Tibial nerve (tissue), 4 donors: ENCODE results near the gene POU6F2. TPM values are rescaled to one million over a fixed set of nuclear protein-coding genes. Genes with fewer than 3 reads are reported as not detected.

Experiments used
- DNase-seq, 2 donors: peaks; one replicate each; pipeline ENCODE4 v3.0.0-alpha.2; 2019; ENCODE audit warnings: low spot score in 2 of 2
- H3K27ac ChIP-seq, 4 donors: fragments of 200-600 bp; sonication (generic) in 3 of 4; one replicate each; pipeline ENCODE4 v1.5.1; 2017 to 2019; ENCODE audit warnings: mild to moderate bottlenecking in 1 of 4
- H3K27me3 ChIP-seq, 2 donors: fragments of 200-600 bp; sonication (generic) in 1 of 2; one replicate each; pipeline versions ENCODE4 v1.5.1 to v1.6.0; 2017 to 2019
- H3K36me3 ChIP-seq, 3 donors: fragments of 200-600 bp; sonication (generic); one replicate each; pipeline ENCODE4 v1.5.1; 2018 to 2019
- H3K4me1 ChIP-seq, 4 donors: fragments of 200-600 bp; sonication (generic) in 3 of 4; one replicate each; pipeline ENCODE4 v1.5.1; 2017 to 2019
- H3K4me3 ChIP-seq, 4 donors: fragments of 200-600 bp; sonication (generic) in 3 of 4; one replicate each; pipeline ENCODE4 v1.5.1; 2017 to 2019; ENCODE audit warnings: mild to moderate bottlenecking in 1 of 4, moderate library complexity in 1 of 4
- H3K9me3 ChIP-seq, 4 donors: fragments of 200-600 bp; sonication (generic) in 3 of 4; one replicate each; pipeline ENCODE4 v1.5.1; 2017 to 2019
- CTCF ChIP-seq, 5 experiments: fragments of 200-600 bp in 3 of 5; fragments of 450-650 bp in 2 of 5; sonication (generic) in 3 of 5; IDR thresholded peaks; one replicate each; pipeline ENCODE4 v1.5.1; 2016 to 2019; ENCODE audit warnings: antibody characterized with exemption in 5 of 5, mild to moderate bottlenecking in 3 of 5, moderate library complexity in 2 of 5
- EP300 ChIP-seq, 2 donors: sonication (generic); formaldehyde crosslinking; IDR thresholded peaks; one replicate each; pipeline ENCODE4 v1.6.1; 2017; ENCODE audit warnings: antibody characterized with exemption in 2 of 2, mild to moderate bottlenecking in 1 of 2
- POLR2A ChIP-seq, 2 donors: fragments of 450-650 bp; IDR thresholded peaks; one replicate each; pipeline ENCODE4 v1.6.1; 2017; ENCODE audit warnings: antibody characterized with exemption in 2 of 2, mild to moderate bottlenecking in 2 of 2, moderate library complexity in 2 of 2
- WGBS, 2 donors: methylation state at CpG; one replicate each; pipeline ENCODE4 v1.1.5; 2018; 5-methylcytosine and 5-hydroxymethylcytosine counted together
- total RNA-seq, 4 donors: library from RNA; depleted of rRNA; stranded (reverse); fragments of >200 nt; gene quantifications; one replicate each; pipeline ENCODE4 v1.1.0, GENCODE V29; 2016

The POU6F2 gene
- total RNA-seq, 4 donors from 2014 or later = 0.21 to 1.8 (median 1.3) TPM

DNA sequence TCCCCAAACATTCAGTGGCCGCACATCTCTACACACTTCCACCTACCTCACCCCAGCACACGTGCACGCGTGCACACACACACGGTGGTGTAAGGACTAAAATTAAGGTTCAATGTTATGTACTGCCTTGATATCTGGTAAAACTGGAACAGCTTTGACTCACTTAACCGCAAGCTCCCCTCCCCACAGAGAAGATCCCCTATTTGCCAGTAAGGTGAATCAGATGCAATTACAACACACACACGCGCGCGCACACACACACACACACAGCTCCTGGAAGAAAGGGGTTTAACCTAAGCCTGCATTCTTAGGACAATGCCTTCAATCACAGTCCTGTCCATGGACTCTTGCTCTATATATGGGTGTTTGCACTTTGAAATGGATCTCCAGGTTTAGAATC lies 43.2 kb upstream of the POU6F2 start:
- 94 to 95% methylated on average over 10 of the region's 10 CpGs for WGBS, 2 donors
- Histone ChIP-seq H3K9me3 (no peaks in the 10 kb centered on the region), H3K27me3 (no peaks in the 10 kb centered on the region), H3K4me1 (peaks cover 0 to 4% (median 0%) of the 10 kb centered on the region in 4 donors), H3K36me3 (no peaks in the 10 kb centered on the region), H3K27ac (no peak overlapping the region), H3K4me3 (no peak overlapping the region)
- DNase-seq = no peak
- no peak for TF ChIP-seq POLR2A (IDR thresholded peaks at IDR 0.05)
- no peak for TF ChIP-seq CTCF (IDR thresholded peaks at IDR 0.05)
- TF ChIP-seq EP300 (IDR thresholded peaks at IDR 0.05) = no peak

DNA sequence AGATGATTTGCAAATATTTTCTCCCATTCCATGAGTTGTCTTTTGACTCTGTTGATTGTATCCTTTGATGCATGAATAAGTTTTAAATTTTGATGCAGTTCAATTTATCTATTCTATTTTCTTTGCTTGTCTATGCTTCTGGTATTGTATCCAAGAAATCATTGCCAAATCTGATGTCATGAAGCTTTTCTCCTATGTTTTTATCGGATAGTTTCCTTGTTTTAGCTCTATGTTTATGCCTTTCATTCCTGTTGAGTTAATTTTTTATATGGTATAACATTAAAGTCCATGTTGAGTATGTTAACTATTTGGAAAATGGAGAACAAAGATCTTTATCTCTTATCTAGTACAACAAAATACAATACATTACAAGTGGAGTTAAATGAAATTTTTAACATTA lies 41.1 kb upstream of the POU6F2 start:
- no peak overlapping the region for H3K4me3 ChIP-seq
- no peak for DNase-seq
- WGBS, 2 donors = 71 to 87% methylated on average over 1 of the region's 1 CpG
- H3K27ac ChIP-seq = no peak overlapping the region
- H3K36me3 ChIP-seq = no peaks in the 10 kb centered on the region
- H3K27me3 ChIP-seq = no peaks in the 10 kb centered on the region
- no peaks in the 10 kb centered on the region for H3K4me1 ChIP-seq
- H3K9me3 ChIP-seq = no peaks in the 10 kb centered on the region
- TF ChIP-seq EP300 (IDR thresholded peaks at IDR 0.05) (no peak), POLR2A (IDR thresholded peaks at IDR 0.05) (no peak), CTCF (IDR thresholded peaks at IDR 0.05) (no peak)

DNA sequence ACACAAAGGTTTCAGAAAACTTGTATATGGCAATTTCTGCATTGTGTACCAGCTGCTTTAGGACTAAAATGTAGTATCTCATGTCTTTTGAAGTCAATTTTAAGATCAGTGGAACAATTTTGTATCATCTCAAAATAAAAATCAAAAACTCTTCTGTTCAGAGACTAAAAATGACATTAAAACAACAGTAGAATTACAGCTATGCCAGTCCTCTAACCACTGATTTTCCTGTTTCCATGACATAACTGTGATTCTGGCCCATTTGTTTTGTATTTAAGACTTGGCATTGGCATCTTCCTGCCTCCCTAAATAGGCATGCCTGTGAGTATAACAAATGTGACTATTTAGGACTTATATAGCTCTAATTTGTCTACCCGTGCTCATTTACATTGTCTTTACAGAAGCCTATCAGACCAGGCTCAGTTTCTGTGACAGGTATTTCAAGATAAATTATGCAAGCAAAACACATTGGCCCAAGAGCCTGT lies 39.7 kb upstream of the POU6F2 start:
- Histone ChIP-seq H3K9me3 (no peaks in the 10 kb centered on the region), H3K4me3 (no peak overlapping the region), H3K36me3 (no peaks in the 10 kb centered on the region), H3K4me1 (no peaks in the 10 kb centered on the region), H3K27me3 (no peaks in the 10 kb centered on the region), H3K27ac (no peak overlapping the region)
- no peak for TF ChIP-seq POLR2A (IDR thresholded peaks at IDR 0.05)
- DNase-seq = no peak
- 35 to 39% methylated on average over 1 of the region's 1 CpG for WGBS, 2 donors

DNA sequence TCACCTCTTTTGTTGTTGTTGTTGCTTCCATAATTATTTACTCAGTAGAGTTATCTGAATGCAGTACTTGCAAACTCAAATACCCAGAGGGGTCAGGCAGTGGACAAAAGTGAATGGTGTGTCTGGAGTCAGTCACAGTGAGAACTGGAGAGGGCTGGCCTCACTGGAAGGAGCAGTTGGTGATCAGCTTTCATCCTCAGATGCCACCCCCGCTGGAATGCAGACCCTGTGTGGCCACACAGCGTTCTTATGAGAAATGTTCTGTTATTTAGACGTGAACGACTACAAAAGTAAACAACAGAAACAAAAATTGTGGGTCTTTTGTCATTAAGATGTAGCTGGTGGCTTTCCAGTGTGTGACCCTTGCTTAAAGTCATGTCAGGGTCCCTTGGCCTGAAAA lies 39.1 kb upstream of the POU6F2 start:
- no peak overlapping the region for H3K27ac ChIP-seq
- 48 to 57% methylated on average over 4 of the region's 4 CpGs for WGBS, 2 donors
- TF ChIP-seq CTCF (IDR thresholded peaks at IDR 0.05) (no peak), POLR2A (IDR thresholded peaks at IDR 0.05) (no peak), EP300 (IDR thresholded peaks at IDR 0.05) (no peak)

DNA sequence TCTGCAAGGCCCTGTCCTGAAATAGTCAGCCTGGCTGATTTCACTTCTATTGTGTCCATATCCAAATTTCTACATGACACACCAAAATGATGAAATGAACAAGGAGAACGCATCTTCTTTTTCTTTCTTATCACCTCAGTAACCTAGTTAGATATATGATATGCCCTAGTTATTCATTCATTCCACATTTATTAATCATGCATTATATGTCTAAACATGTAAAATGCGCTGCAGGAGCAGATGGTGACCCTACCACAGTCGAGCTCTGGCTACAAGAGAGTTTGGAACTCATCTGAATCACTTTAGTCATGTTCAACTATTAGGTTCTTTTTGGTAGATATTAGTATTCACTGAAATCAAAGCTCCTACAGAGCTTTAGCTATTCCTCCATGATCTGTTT lies 36.9 kb upstream of the POU6F2 start:
- DNase-seq = no peak
- no peaks in the 10 kb centered on the region for H3K4me1 ChIP-seq
- no peak overlapping the region for H3K27ac ChIP-seq
- no peaks in the 10 kb centered on the region for H3K27me3 ChIP-seq
- no peak overlapping the region for H3K4me3 ChIP-seq
- WGBS, 2 donors = 95 to 96% methylated on average over 3 of the region's 3 CpGs
- no peaks in the 10 kb centered on the region for H3K9me3 ChIP-seq
- TF ChIP-seq EP300 (IDR thresholded peaks at IDR 0.05) = no peak
- TF ChIP-seq POLR2A (IDR thresholded peaks at IDR 0.05) = no peak
- no peak for TF ChIP-seq CTCF (IDR thresholded peaks at IDR 0.05)
- no peaks in the 10 kb centered on the region for H3K36me3 ChIP-seq

More for the DNA sequence above, 39.1 kb upstream of the POU6F2 start:
- Histone ChIP-seq H3K4me3 (no peak overlapping the region), H3K36me3 (no peaks in the 10 kb centered on the region), H3K4me1 (no peaks in the 10 kb centered on the region), H3K9me3 (no peaks in the 10 kb centered on the region), H3K27me3 (no peaks in the 10 kb centered on the region)
- DNase-seq = no peak
